ENCODE measurements around the gene OTP.

DNA sequence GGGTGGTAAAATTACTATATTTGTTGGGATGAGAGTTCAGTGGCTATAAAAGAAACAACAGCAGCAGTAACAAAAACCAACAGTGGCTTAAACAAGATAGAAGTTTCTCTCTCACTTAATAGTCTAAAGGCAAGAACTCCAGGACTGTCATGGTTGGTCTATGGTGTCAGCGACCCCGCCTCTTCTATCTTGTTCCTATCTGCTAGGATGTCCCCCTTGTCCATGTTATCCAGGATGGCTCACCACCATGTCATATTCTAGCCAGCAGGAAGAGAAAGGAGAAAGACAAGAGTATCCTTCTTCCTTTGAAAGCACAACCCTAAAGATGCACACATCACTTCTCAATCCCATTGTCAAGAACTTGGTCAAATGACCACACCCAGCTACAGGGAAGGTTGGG lies 11.3 kb upstream of the OTP start:
- TF ChIP-seq, protein P1, sequence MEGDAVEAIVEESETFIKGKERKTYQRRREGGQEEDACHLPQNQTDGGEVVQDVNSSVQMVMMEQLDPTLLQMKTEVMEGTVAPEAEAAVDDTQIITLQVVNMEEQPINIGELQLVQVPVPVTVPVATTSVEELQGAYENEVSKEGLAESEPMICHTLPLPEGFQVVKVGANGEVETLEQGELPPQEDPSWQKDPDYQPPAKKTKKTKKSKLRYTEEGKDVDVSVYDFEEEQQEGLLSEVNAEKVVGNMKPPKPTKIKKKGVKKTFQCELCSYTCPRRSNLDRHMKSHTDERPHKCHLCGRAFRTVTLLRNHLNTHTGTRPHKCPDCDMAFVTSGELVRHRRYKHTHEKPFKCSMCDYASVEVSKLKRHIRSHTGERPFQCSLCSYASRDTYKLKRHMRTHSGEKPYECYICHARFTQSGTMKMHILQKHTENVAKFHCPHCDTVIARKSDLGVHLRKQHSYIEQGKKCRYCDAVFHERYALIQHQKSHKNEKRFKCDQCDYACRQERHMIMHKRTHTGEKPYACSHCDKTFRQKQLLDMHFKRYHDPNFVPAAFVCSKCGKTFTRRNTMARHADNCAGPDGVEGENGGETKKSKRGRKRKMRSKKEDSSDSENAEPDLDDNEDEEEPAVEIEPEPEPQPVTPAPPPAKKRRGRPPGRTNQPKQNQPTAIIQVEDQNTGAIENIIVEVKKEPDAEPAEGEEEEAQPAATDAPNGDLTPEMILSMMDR (IDR thresholded peaks at IDR 0.05 in 4 of 5, conservative IDR thresholded peaks at IDR 0.05 in 1 of 5) = no peak
- TF ChIP-seq POLR2A (IDR thresholded peaks at IDR 0.05) = no peak

Data from gastrocnemius medialis (tissue), 4 donors.